Measurements from ENCODE around the gene LIN9. TPM values are rescaled to one million over a fixed set of nuclear protein-coding genes. Genes with fewer than 3 reads are reported as not detected.
A peak's percentile ranks its signal among the peaks of the same experiment; 100 is the strongest.

Gene LIN9
- total and polyA plus RNA-seq, 10 of the 15 experiments (the other 5 are each of a cell fraction or from before 2014, with no cell fraction given), result 5.9 to 13.5 (median 8.3) TPM

GRCh38 chr1:226181996-226182714 lies 126.8 kb downstream of the LIN9 start:
- ChIA-PET RAD21 (ENCODE audit: unreplicated experiment) (interaction anchor here (1.0 to 6.6 kb wide), 5 partner anchors 15 to 151 kb away, joined by 5 to 81 read pairs (median 5); no protein-coding TSS in a partner anchor), CTCF (interaction anchor here (0.6 to 9.4 kb wide), 28 partner anchors 8 to 765 kb away, joined by 3 to 180 read pairs (median 5); no protein-coding TSS in a partner anchor), POLR2A (interaction anchor here (0.6 to 2.4 kb wide), 7 partner anchors 49 to 361 kb away, joined by 3 to 14 read pairs (median 3); no protein-coding TSS in a partner anchor), SMC1A (ENCODE audit: uncharacterized antibody, unreplicated experiment) (interaction anchor here (0.7 to 9.5 kb wide), 11 partner anchors 12 to 117 kb away, joined by 3 to 125 read pairs (median 4); no protein-coding TSS in a partner anchor)
- no peak overlapping the region for H3K9ac ChIP-seq (ENCODE audit: control insufficient read depth, insufficient read depth, low read length)
- no peaks in the 10 kb centered on the region for H4K20me1 ChIP-seq (ENCODE audit: control insufficient read depth, insufficient read depth)
- H3K4me2 ChIP-seq (ENCODE audit: control insufficient read depth, insufficient read depth), result peak overlapping the region; percentile 59
- peaks cover 83% of the 10 kb centered on the region for H3K79me2 ChIP-seq (ENCODE audit: control insufficient read depth, insufficient read depth, low read length)
- 27% methylated on average over 14 of the region's 14 CpGs for WGBS (ENCODE audit: insufficient coverage, insufficient replicate concordance, low lambda C conversion rate, missing lambda C conversion rate)
- no peak overlapping the region for H3K27ac ChIP-seq (ENCODE audit: control insufficient read depth, insufficient read depth)
- intact Hi-C loops (cut with micrococcal nuclease; ENCODE audit: unreplicated experiment) (loop anchor here (10.0 kb wide), 1 partner anchor 707 kb away; no protein-coding TSS in a partner anchor), in situ Hi-C loops (cut with MboI) (no loop called here)
- FAIRE-seq (no peak), DNase-seq (ENCODE audit: low read depth, low spot score) (no peak), ATAC-seq (peak; percentile 66)
- H3K4me3 ChIP-seq, result peak overlapping the region; percentile 53; the same call in 1 of the 2 replicates
- no peaks in the 10 kb centered on the region for H3K27me3 ChIP-seq (replicated peaks in 1 of 2; ENCODE audit: control insufficient read depth in 2 of 2, insufficient read depth in 2 of 2, low read length in 1 of 2)
- no peak overlapping the region for H2AFZ ChIP-seq (ENCODE audit: control insufficient read depth, low read depth, low read length)
- no peaks in the 10 kb centered on the region; the same call in 2 of the 3 replicates for H3K9me3 ChIP-seq (replicated peaks; ENCODE audit: control insufficient read depth, insufficient read depth, low read length)
- peaks cover 0 to 14% of the 10 kb centered on the region in 2 experiments; a peak in 1 of 4 replicates for H3K36me3 ChIP-seq (ENCODE audit: control insufficient read depth in 2 of 2, insufficient read depth in 2 of 2, low read length in 1 of 2)
- H3K4me1 ChIP-seq (ENCODE audit: control insufficient read depth, insufficient read depth, low read length), result peaks cover 7% of the 10 kb centered on the region; the same call in 1 of the 2 replicates
- no TSS peak for BruUV-seq (replicated peaks)
- TF ChIP-seq, protein P1, sequence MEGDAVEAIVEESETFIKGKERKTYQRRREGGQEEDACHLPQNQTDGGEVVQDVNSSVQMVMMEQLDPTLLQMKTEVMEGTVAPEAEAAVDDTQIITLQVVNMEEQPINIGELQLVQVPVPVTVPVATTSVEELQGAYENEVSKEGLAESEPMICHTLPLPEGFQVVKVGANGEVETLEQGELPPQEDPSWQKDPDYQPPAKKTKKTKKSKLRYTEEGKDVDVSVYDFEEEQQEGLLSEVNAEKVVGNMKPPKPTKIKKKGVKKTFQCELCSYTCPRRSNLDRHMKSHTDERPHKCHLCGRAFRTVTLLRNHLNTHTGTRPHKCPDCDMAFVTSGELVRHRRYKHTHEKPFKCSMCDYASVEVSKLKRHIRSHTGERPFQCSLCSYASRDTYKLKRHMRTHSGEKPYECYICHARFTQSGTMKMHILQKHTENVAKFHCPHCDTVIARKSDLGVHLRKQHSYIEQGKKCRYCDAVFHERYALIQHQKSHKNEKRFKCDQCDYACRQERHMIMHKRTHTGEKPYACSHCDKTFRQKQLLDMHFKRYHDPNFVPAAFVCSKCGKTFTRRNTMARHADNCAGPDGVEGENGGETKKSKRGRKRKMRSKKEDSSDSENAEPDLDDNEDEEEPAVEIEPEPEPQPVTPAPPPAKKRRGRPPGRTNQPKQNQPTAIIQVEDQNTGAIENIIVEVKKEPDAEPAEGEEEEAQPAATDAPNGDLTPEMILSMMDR (IDR thresholded peaks at IDR 0.05 in 2 of 3, conservative IDR thresholded peaks at IDR 0.05 in 1 of 3; ENCODE audit: control insufficient read depth in 2 of 3, extremely low read depth in 1 of 3, insufficient read depth in 1 of 3, low read depth in 3 of 3, low read length in 3 of 3), result peak; percentile 33 to 55 (median 52)
- TF ChIP-seq, protein P2, sequence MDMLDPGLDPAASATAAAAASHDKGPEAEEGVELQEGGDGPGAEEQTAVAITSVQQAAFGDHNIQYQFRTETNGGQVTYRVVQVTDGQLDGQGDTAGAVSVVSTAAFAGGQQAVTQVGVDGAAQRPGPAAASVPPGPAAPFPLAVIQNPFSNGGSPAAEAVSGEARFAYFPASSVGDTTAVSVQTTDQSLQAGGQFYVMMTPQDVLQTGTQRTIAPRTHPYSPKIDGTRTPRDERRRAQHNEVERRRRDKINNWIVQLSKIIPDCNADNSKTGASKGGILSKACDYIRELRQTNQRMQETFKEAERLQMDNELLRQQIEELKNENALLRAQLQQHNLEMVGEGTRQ (IDR thresholded peaks at IDR 0.05; ENCODE audit: borderline replicate concordance, low read depth, low read length), result no peak
- TF ChIP-seq SMC3 (IDR thresholded peaks at IDR 0.05; ENCODE audit: borderline replicate concordance, low read length), result peak; percentile 8; the same call in 1 of the 2 replicates
- TF ChIP-seq IRF3 (IDR thresholded peaks at IDR 0.05), result no peak
- TF ChIP-seq, protein P3, sequence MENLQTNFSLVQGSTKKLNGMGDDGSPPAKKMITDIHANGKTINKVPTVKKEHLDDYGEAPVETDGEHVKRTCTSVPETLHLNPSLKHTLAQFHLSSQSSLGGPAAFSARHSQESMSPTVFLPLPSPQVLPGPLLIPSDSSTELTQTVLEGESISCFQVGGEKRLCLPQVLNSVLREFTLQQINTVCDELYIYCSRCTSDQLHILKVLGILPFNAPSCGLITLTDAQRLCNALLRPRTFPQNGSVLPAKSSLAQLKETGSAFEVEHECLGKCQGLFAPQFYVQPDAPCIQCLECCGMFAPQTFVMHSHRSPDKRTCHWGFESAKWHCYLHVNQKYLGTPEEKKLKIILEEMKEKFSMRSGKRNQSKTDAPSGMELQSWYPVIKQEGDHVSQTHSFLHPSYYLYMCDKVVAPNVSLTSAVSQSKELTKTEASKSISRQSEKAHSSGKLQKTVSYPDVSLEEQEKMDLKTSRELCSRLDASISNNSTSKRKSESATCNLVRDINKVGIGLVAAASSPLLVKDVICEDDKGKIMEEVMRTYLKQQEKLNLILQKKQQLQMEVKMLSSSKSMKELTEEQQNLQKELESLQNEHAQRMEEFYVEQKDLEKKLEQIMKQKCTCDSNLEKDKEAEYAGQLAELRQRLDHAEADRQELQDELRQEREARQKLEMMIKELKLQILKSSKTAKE (IDR thresholded peaks at IDR 0.05; ENCODE audit: low read depth, poor library complexity, severe bottlenecking), result peak; percentile 40
- peak in 1 of 2 experiments; percentile 64; a peak in 1 of 4 replicates for TF ChIP-seq BHLHE40 (IDR thresholded peaks at IDR 0.05; ENCODE audit: borderline replicate concordance in 1 of 2, low read depth in 2 of 2, low read length in 1 of 2)
- TF ChIP-seq HDGF (IDR thresholded peaks at IDR 0.05), result peak; percentile 77; the same call in 1 of the 2 replicates
- TF ChIP-seq ZNF384 (IDR thresholded peaks at IDR 0.05; ENCODE audit: borderline replicate concordance, low read depth, low read length), result peak; percentile 97
- 0 out of 2 replicates have a peak, but pooled peaks have one; percentile 30 for TF ChIP-seq RELB (IDR thresholded peaks at IDR 0.05; ENCODE audit: low read depth)
- TF ChIP-seq NBN (IDR thresholded peaks at IDR 0.05), result peak; percentile 82
- no peak for TF ChIP-seq HDAC2 (IDR thresholded peaks at IDR 0.05)

Measured in GM12878 (cell line).